GM06990 (cell line): ENCODE measurements around the gene CXorf66.
"Not testable (repeated sequence)": the region's sequence is repeated elsewhere in the genome, so short reads cannot be mapped to it uniquely, and the experiment has no call there.

Experiments
- DNase-seq: peaks from one replicate; pipeline ENCODE4 v3.0.0-alpha.2; 2011; ENCODE audit not compliant: insufficient read length; ENCODE audit errors: extremely low read depth
- H3K27me3 ChIP-seq: replicated peaks from 2 replicates; pipeline ENCODE4 v1.6.0; 2011; ENCODE audit warnings: low read length; ENCODE audit not compliant: control insufficient read depth, insufficient read depth
- H3K36me3 ChIP-seq: 2 replicates; pipeline ENCODE4 v1.5.1; 2011; ENCODE audit warnings: low read length; ENCODE audit not compliant: control insufficient read depth, insufficient read depth
- H3K4me3 ChIP-seq: replicated peaks from 2 replicates; pipeline ENCODE4 v1.5.1; 2011; ENCODE audit warnings: low read depth, mild to moderate bottlenecking, control low read depth, low read length
- CTCF ChIP-seq: IDR thresholded peaks from 2 replicates; pipeline ENCODE4 v1.5.1; 2011; ENCODE audit warnings: low read length, control low read depth, mild to moderate bottlenecking, inconsistent platforms; ENCODE audit not compliant: insufficient read depth, poor library complexity, severe bottlenecking

Gene CXorf66

GRCh38 chrX:139971394-139971749 lies 6.1 kb upstream of the CXorf66 start:
- Histone ChIP-seq H3K36me3 (no peaks in the 10 kb centered on the region), H3K27me3 (no peaks in the 10 kb centered on the region), H3K4me3 (no peak overlapping the region)
- no peak for TF ChIP-seq CTCF
- DNase-seq = no peak

GRCh38 chrX:139969286-139969685 lies 4.0 kb upstream of the CXorf66 start:
- H3K36me3 ChIP-seq = no peaks in the 10 kb centered on the region
- no peak for TF ChIP-seq CTCF
- no peak overlapping the region for H3K4me3 ChIP-seq
- no peaks in the 10 kb centered on the region for H3K27me3 ChIP-seq
- DNase-seq = no peak

GRCh38 chrX:139967750-139968149 lies 2.4 kb upstream of the CXorf66 start:
- no peak overlapping the region for H3K4me3 ChIP-seq
- no peak for DNase-seq
- no peaks in the 10 kb centered on the region for H3K27me3 ChIP-seq
- TF ChIP-seq CTCF = no peak
- no peaks in the 10 kb centered on the region for H3K36me3 ChIP-seq

GRCh38 chrX:139967300-139967699 lies 2.0 kb upstream of the CXorf66 start:
- no peak overlapping the region for H3K4me3 ChIP-seq
- H3K27me3 ChIP-seq = no peaks in the 10 kb centered on the region
- peak; percentile 58 for TF ChIP-seq CTCF
- DNase-seq = no peak
- no peaks in the 10 kb centered on the region for H3K36me3 ChIP-seq

- not testable (repeated sequence) for H3K27me3 ChIP-seq, DNase-seq
- peak; percentile 38 for TF ChIP-seq CTCF
These were observed 838 bp upstream of the CXorf66 start for GRCh38 chrX:139966159-139966558.

GRCh38 chrX:139961091-139961490 lies 4.2 kb downstream of the CXorf66 start:
- DNase-seq, H3K27me3 ChIP-seq, H3K4me3 ChIP-seq, H3K36me3 ChIP-seq: not testable (repeated sequence)

More at GRCh38 chrX:139966159-139966558, 838 bp upstream of the CXorf66 start:
- not testable (repeated sequence) for H3K4me3 ChIP-seq, H3K36me3 ChIP-seq
